HepG2 (cell line): ENCODE data around the gene MCOLN1. TPM values are rescaled to one million over a fixed set of nuclear protein-coding genes. Genes with fewer than 3 reads are reported as not detected.

ENCODE experiments used
- ATF1 ChIP-seq: IDR thresholded peaks from 2 replicates; pipeline ENCODE4 v1.6.1; 2016; ENCODE audit warnings: mild to moderate bottlenecking, control low read depth
- DNMT1 ChIP-seq: sonication (generic); formaldehyde crosslinking; IDR thresholded peaks from 2 replicates; pipeline ENCODE4 v1.5.1; 2020; ENCODE audit warnings: mild to moderate bottlenecking, missing genetic modification reagents
- ELF3 ChIP-seq: IDR thresholded peaks from 2 replicates; pipeline ENCODE4 v1.6.1; 2016; ENCODE audit warnings: missing genetic modification reagents, missing compliant biosample characterization
- KLF16 ChIP-seq, 2 experiments: sonication (generic) in 1 of 2; formaldehyde crosslinking in 1 of 2; IDR thresholded peaks; 2 replicates each; pipeline versions ENCODE4 v1.6.1 to v1.8.0; 2016 to 2023; ENCODE audit warnings: missing genetic modification reagents in 2 of 2, missing compliant biosample characterization in 1 of 2
- MED8 ChIP-seq: sonication (generic); formaldehyde crosslinking; IDR thresholded peaks from 2 replicates; pipeline ENCODE4 v1.8.1; 2023; ENCODE audit warnings: mild to moderate bottlenecking, missing genetic modification reagents; ENCODE audit not compliant: insufficient replicate concordance
- RAD21 ChIP-seq: fragments of 450-650 bp; formaldehyde crosslinking; IDR thresholded peaks from 2 replicates; pipeline ENCODE4 v1.5.0; 2020; ENCODE audit warnings: mild to moderate bottlenecking
- REXO4 ChIP-seq: sonication (generic); formaldehyde crosslinking; IDR thresholded peaks from 2 replicates; pipeline ENCODE4 v1.8.0; 2022; ENCODE audit warnings: missing genetic modification reagents, mild to moderate bottlenecking, borderline replicate concordance
- SOX5 ChIP-seq: IDR thresholded peaks from 2 replicates; pipeline ENCODE4 v1.6.1; 2016; ENCODE audit warnings: borderline replicate concordance
- SRSF9 ChIP-seq: fragments of 200-400 bp; formaldehyde crosslinking; IDR thresholded peaks from 2 replicates; pipeline ENCODE4 v1.6.1; 2018; ENCODE audit warnings: borderline replicate concordance, mild to moderate bottlenecking, low read depth, low read length; ENCODE audit not compliant: insufficient read depth, poor library complexity, severe bottlenecking
- TARDBP ChIP-seq: sonication (generic); formaldehyde crosslinking; IDR thresholded peaks from 2 replicates; pipeline ENCODE4 v1.8.0; 2022; ENCODE audit warnings: mild to moderate bottlenecking, missing genetic modification reagents
- TEAD2 ChIP-seq: sonication (generic); formaldehyde crosslinking; IDR thresholded peaks from 2 replicates; pipeline ENCODE4 v1.9.0; 2021; ENCODE audit warnings: missing genetic modification reagents
- TOPORS ChIP-seq: sonication (generic); formaldehyde crosslinking; IDR thresholded peaks from 2 replicates; pipeline ENCODE4 v1.8.0; 2023; ENCODE audit warnings: mild to moderate bottlenecking, missing genetic modification reagents
- TRIM24 ChIP-seq: sonication (generic); formaldehyde crosslinking; IDR thresholded peaks from 2 replicates; pipeline ENCODE4 v1.8.0; 2022; ENCODE audit warnings: mild to moderate bottlenecking, missing genetic modification reagents
- ZFP36 ChIP-seq: fragments of 150-350 bp; IDR thresholded peaks from 2 replicates; pipeline ENCODE4 v1.6.1; 2018; ENCODE audit warnings: borderline replicate concordance, low read length, low read depth; ENCODE audit not compliant: partially characterized antibody
- ZMYM2 ChIP-seq: sonication (generic); formaldehyde crosslinking; IDR thresholded peaks from 2 replicates; pipeline ENCODE4 v1.8.0; 2022; ENCODE audit warnings: mild to moderate bottlenecking, missing genetic modification reagents
- ZNF256 ChIP-seq: sonication (generic); formaldehyde crosslinking; conservative IDR thresholded peaks from 2 replicates; pipeline ENCODE4 v1.4.0; 2020; ENCODE audit warnings: missing genetic modification reagents
- ZNF367 ChIP-seq: sonication (generic); formaldehyde crosslinking; IDR thresholded peaks from 2 replicates; pipeline ENCODE4 v1.4.0; 2020; ENCODE audit warnings: missing genetic modification reagents, borderline replicate concordance
- polyA plus RNA-seq, 8 experiments: library from polyadenylated mRNA; depleted of rRNA in 3 of 8; stranded (reverse) in 7 of 8; unstranded in 1 of 8; fragments of >200 nt; fragmentation: Illumina TruSeq in 4 of 8; extraction: Trizol in 4 of 8; gene quantifications; 2 replicates each; pipeline versions ENCODE4 v1.2.1 to v1.2.3, GENCODE V29; 2011 to 2016; ENCODE audit warnings: low read depth in 4 of 8, missing spikeins in 1 of 8, mixed read lengths in 1 of 8; ENCODE audit not compliant: insufficient read depth in 1 of 8
- total RNA-seq, 5 experiments: library from RNA; depleted of rRNA; stranded (reverse); fragments of >200 nt; fragmentation: Illumina TruSeq; extraction: Trizol; gene quantifications; 2 replicates each; pipeline ENCODE4 v1.2.3, GENCODE V29; 2016; ENCODE audit warnings: low read depth in 1 of 5
- TF ChIP-seq, protein P1 (sequence below): sonication (generic); formaldehyde crosslinking; conservative IDR thresholded peaks from 2 replicates; pipeline ENCODE4 v1.4.0; 2020; ENCODE audit warnings: missing genetic modification reagents
- TF ChIP-seq, protein P2 (sequence below): sonication (generic); formaldehyde crosslinking; IDR thresholded peaks from 2 replicates; pipeline ENCODE4 v1.5.0; 2020; ENCODE audit warnings: mild to moderate bottlenecking, missing genetic modification reagents
- TF ChIP-seq, protein P3 (sequence below): sonication (generic); formaldehyde crosslinking; IDR thresholded peaks from 2 replicates; pipeline ENCODE4 v1.4.0; 2020; ENCODE audit warnings: missing genetic modification reagents
- TF ChIP-seq, protein P4 (sequence below): sonication (generic); formaldehyde crosslinking; IDR thresholded peaks from 2 replicates; pipeline ENCODE4 v1.4.0; 2020; ENCODE audit warnings: missing genetic modification reagents

Gene MCOLN1
- total and polyA plus RNA-seq, 2 of the 13 experiments (the other 11 are each of a cell fraction or from before 2014, with no cell fraction given) = 3.4 to 15.7 TPM

DNA sequence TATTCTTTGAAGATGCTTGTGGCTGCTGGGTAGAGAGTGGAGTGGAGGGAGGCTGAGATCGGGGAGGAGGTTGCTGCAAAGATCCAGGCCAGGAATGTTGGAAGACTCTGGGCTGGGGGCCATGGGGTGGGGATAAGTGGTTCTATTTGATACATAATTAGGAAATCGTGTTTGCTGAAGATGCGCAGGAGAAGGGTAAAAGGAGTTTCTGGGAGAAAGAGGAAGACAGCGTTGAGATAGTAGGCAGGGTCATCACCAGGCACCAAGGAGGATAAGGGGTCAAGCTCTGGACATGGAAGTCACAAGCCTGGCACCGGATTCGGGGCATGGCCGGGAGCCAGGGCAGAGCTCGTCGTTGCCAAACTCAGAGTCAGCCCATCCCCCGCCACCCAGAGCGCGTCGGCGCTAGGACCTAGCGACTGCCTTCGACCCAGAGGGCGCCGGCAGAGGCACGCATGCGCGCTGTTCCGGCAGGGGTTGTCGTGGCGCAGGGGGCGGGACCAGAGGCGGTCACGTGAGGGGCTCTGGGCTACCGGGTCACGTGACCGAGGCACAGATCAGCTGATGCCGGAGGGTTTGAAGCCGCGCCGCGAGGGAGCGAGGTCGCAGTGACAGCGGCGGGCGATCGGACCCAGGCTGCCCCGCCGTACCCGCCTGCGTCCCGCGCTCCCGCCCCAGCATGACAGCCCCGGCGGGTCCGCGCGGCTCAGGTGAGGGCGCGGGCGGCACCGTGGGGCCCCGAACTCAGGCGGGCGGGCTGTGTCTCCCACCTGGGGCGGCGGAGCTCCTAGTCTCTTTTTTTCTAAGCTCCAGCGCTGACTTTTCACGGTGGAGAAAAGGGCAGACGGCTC, at the start of gene MCOLN1 (continued):
- TF ChIP-seq, protein P1, sequence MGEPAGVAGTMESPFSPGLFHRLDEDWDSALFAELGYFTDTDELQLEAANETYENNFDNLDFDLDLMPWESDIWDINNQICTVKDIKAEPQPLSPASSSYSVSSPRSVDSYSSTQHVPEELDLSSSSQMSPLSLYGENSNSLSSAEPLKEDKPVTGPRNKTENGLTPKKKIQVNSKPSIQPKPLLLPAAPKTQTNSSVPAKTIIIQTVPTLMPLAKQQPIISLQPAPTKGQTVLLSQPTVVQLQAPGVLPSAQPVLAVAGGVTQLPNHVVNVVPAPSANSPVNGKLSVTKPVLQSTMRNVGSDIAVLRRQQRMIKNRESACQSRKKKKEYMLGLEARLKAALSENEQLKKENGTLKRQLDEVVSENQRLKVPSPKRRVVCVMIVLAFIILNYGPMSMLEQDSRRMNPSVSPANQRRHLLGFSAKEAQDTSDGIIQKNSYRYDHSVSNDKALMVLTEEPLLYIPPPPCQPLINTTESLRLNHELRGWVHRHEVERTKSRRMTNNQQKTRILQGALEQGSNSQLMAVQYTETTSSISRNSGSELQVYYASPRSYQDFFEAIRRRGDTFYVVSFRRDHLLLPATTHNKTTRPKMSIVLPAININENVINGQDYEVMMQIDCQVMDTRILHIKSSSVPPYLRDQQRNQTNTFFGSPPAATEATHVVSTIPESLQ (CRISPR knock-in tag) = peak; percentile 48; the same call in 1 of the 2 replicates
- no peak for TF ChIP-seq ZNF256 (CRISPR knock-in tag)
- no peak for TF ChIP-seq SRSF9
- peak; percentile 78 for TF ChIP-seq ELF3 (CRISPR knock-in tag)
- TF ChIP-seq MED8 (CRISPR knock-in tag) = no peak
- TF ChIP-seq REXO4 (CRISPR knock-in tag) = no peak
- TF ChIP-seq, protein P2, sequence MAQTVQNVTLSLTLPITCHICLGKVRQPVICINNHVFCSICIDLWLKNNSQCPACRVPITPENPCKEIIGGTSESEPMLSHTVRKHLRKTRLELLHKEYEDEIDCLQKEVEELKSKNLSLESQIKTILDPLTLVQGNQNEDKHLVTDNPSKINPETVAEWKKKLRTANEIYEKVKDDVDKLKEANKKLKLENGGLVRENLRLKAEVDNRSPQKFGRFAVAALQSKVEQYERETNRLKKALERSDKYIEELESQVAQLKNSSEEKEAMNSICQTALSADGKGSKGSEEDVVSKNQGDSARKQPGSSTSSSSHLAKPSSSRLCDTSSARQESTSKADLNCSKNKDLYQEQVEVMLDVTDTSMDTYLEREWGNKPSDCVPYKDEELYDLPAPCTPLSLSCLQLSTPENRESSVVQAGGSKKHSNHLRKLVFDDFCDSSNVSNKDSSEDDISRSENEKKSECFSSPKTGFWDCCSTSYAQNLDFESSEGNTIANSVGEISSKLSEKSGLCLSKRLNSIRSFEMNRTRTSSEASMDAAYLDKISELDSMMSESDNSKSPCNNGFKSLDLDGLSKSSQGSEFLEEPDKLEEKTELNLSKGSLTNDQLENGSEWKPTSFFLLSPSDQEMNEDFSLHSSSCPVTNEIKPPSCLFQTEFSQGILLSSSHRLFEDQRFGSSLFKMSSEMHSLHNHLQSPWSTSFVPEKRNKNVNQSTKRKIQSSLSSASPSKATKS (CRISPR knock-in tag) = no peak
- TF ChIP-seq, protein P3, sequence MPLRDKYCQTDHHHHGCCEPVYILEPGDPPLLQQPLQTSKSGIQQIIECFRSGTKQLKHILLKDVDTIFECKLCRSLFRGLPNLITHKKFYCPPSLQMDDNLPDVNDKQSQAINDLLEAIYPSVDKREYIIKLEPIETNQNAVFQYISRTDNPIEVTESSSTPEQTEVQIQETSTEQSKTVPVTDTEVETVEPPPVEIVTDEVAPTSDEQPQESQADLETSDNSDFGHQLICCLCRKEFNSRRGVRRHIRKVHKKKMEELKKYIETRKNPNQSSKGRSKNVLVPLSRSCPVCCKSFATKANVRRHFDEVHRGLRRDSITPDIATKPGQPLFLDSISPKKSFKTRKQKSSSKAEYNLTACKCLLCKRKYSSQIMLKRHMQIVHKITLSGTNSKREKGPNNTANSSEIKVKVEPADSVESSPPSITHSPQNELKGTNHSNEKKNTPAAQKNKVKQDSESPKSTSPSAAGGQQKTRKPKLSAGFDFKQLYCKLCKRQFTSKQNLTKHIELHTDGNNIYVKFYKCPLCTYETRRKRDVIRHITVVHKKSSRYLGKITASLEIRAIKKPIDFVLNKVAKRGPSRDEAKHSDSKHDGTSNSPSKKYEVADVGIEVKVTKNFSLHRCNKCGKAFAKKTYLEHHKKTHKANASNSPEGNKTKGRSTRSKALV (CRISPR knock-in tag) = no peak
- peak in 1 of 2 experiments; percentile 97; a peak in 2 of 4 replicates for TF ChIP-seq KLF16 (CRISPR knock-in tag; IDR thresholded peaks at IDR 0.05)
- TF ChIP-seq TOPORS (CRISPR knock-in tag) = no peak
- TF ChIP-seq, protein P4, sequence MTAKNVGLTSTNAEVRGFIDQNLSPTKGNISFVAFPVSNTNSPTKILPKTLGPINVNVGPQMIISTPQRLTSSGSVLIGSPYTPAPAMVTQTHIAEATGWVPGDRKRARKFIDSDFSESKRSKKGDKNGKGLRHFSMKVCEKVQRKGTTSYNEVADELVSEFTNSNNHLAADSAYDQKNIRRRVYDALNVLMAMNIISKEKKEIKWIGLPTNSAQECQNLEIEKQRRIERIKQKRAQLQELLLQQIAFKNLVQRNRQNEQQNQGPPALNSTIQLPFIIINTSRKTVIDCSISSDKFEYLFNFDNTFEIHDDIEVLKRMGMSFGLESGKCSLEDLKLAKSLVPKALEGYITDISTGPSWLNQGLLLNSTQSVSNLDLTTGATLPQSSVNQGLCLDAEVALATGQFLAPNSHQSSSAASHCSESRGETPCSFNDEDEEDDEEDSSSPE = peak; percentile 97
- TF ChIP-seq DNMT1 (CRISPR knock-in tag) = peak; percentile 21; the same call in 1 of the 2 replicates
- TF ChIP-seq ZNF367 = no peak
- TF ChIP-seq RAD21 = no peak; the same call in 1 of the 2 replicates
- TF ChIP-seq TEAD2 = no peak
- no peak for TF ChIP-seq ZMYM2 (CRISPR knock-in tag)
- peak; percentile 55 for TF ChIP-seq SOX5 (CRISPR knock-in tag)
- TF ChIP-seq ZFP36 = no peak
- TF ChIP-seq ATF1 (CRISPR knock-in tag) = no peak
- no peak for TF ChIP-seq TRIM24 (CRISPR knock-in tag)
- peak; percentile 87 for TF ChIP-seq TARDBP (CRISPR knock-in tag)
